Ecto neural progenitor cell (in vitro differentiated cells): ENCODE data around the gene CDH4.

Experiments
- DNase-seq: peaks from one replicate; pipeline ENCODE4 v3.0.0-alpha.2; 2018; ENCODE audit warnings: low spot score

Gene CDH4

DNA sequence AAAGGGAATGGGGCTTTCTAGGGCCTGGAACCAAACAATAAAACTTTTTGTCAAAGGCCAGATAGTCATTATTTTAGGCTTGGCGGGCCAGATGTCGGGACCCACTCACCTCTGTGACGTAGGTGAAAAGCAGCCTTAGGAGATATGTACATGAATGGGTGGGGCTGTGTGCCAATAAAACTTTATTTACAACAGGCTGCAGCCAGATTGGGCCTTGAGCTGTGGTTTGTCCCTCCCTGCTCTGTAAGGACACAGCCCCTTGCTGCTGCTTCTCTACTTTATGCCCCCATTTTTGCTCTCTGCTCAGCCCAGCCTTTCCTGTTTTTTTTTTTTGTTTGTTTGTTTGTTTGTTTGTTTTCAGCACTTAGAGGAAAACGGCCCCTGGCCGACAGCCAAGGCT lies 32.7 kb downstream of the CDH4 start:
- no peak for DNase-seq

GRCh38 chr20:61285152-61285645 lies 33.1 kb downstream of the CDH4 start:
- DNase-seq, result no peak

- no peak for DNase-seq
Measured at GRCh38 chr20:61285691-61286090, 33.6 kb downstream of the CDH4 start.

DNA sequence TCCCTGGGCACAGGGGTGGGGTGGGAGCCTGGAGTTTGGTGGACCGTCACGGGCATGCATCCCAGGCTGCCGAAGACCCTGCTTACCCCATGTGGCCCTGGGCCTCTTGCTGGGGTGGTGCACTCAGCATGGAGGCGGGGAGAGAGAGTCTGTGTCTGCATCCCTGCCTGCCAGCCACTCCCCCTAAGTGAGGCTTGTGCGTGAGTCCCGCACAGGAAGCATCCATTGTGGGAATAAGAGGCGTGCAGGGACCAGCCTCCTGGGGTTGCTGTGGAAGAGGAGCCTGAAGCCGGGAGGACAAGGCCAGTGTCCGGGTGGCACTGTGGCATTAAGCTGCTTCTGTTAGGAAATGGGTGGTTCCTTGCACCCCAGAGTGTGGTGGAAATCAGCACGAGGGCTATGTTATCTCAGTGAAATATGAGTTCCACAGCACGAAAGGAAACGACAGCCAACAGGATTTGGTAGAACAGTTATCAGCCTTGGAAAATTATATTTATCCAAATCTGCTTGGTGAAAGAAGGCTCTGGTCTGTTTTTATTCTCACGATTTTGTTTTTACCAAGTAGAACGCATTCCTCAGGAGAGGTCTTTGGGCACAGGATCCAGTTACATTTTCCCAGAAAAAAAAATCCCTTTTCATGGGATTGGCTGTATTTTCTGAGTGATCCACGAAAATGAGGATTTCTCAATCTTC lies 35.7 kb downstream of the CDH4 start:
- no peak for DNase-seq

GRCh38 chr20:61288331-61288784 lies 36.3 kb downstream of the CDH4 start:
- no peak for DNase-seq

GRCh38 chr20:61289166-61289565 lies 37.1 kb downstream of the CDH4 start:
- no peak for DNase-seq

DNA sequence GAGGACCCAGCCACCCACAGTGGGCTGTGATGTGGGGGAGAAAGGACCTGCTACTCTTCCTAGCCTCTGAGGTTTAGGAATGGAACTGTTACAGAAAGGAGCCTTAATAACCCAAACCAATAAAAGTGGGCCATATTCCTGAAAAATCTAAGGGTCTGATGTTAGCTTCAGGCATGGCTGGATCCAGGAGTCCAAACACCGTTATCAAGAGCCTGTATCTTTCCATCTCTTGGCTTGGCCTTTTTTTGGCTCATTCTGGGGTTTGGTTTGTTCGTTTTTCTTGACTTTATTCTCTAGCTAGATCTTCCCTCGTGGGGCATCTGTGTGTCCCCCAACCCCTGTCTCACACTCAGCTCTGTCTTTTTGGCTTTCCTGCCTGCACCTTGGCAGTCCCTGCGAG lies 38.7 kb downstream of the CDH4 start:
- no peak for DNase-seq

- DNase-seq, result no peak
Measured at GRCh38 chr20:61291166-61291829, 39.2 kb downstream of the CDH4 start.

DNA sequence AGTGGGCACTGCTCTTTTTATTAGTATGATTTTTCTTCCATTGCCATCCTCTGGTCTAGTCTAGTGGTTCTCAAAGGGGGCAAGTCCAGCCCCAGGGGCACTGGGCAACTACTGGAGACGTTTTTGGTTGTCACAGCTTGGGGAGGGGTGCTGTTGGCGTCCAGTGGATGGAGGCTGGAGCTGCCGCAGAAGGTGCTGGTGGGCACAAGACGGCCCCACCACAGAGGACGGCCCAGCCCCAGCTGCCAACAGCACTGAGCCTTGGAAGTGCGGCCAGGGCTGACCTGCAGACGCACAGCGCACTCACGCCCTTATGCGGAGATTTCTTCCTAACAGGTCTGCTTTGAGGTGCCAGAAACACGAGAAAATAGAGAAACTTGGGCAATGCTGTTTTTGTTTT lies 40.3 kb downstream of the CDH4 start:
- no peak for DNase-seq

DNA sequence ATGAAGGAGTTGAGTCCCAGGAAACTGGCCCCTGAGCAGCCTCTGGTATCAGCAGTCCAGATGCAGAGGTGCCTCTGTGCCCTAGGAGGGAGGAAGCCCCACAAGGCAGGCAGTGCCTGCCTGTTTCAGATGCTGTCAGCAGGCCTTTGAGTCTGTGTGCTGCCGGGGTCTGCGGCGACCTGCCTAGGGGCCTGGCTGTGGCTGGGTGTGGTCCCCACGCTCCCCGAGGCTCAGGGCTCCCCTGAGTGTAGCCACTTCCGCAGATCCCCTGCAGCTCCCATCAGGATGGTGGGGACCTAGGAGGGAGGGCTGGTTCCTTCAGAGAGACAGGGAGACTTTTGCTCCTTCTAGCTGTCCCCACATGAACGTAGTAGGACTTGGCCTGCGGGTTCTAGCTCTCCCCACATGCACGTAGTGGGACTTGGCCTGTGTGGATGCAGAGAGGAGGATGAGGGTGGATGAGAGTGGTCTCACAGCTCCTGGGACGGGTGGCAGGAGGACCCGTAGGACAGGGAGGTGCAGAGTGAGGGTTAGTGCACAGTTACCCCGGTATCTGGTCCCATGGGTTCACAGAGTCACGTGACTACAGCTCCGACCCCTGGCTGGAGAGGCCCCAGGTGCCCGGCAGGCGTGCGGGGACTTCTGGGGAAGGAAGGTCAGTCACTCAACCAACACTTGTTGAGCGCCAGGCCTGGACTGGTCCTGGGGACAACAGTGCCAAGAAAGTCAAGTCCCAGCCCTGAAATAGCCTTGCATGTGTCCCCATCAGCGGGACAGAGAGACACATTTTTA lies 41.0 kb downstream of the CDH4 start:
- DNase-seq, result no peak

DNA sequence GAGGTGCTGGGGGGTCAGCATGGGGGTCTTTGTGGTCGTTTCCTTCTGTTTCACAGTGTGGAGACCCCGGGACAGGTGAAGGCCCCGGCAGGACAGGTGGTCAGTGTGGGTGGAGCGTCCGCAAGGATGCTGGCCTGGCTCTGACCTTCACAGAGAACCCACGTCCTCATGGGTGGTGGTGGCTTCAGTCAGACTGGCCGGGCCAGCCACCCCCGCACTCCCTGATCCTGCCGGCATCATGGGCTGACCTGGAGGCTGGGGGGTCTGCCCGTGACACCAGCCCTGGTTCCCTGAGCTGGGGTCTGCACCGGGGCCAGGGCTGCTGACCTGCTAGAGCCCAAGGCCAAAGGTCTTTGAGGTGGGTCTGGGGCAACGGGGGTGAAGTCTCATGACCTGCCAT lies 41.9 kb downstream of the CDH4 start:
- DNase-seq, result no peak

- no peak for DNase-seq
Measured at GRCh38 chr20:61295249-61295648, 43.2 kb downstream of the CDH4 start.

DNA sequence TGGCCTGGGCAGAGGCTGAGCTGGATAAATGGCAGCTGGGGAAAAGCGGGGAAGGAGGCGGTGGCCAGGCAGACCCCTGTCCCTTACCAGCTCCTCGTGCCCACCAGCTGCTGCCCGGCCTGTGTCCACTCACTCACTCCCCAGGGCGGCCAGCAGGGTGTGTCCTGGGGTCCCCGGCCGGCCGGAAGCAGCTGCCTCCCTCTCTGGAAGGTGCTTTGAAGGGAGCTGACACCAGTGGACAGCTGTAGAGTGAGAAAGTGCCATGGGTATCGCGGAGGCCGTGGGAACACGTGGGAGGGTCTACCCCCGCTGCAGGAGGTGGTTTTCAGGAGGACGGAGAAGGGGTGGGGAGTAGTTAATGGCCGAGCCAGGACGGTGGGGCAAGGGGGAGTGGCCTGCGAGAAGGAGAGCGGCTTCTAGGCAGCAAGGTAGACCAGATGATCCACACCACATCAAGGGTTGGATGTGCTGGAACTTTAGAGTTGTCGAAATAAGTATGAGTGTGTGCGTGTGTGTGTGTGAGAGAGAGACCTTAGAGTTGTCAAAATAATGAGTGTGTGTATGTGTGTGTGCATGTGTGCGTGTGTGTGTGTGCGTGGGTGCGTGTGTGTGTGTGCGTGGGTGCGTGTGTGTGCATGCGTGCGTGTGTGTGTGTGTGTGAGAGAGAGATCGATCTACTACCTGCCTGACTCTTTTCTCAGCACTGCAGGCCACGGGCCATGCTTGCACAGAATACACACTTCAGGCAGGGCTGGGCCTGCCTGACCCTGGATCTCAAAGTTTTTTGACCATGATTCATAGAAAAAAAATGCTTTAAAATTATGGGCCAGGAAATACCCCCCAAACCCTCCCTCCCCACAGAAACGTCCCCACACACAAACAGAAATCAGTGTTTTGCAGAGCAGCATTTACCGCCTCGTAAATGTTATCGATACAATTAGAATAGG lies 43.9 kb downstream of the CDH4 start:
- DNase-seq, result no peak

GRCh38 chr20:61296629-61297019 lies 44.6 kb downstream of the CDH4 start:
- DNase-seq, result no peak

GRCh38 chr20:61297491-61297890 lies 45.4 kb downstream of the CDH4 start:
- no peak for DNase-seq

DNA sequence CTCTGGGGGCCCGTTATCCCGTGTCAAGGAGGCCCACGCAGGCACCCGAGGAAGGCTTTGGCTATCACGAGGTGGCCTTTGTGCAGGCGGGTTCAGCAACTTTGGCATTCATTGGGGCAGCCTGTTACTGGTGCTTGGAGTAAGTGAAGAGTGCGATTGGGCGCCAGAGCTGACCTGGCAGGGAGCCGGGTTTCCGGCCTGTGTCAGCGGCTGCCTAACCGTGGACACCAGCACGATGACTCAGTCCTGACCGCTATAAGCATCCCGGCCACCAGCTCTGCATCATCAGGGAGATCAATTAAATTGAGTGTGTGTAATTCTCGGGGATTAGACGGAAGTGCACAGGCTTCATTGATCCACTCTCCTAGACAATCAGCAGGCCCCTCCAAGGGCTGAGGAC lies 45.9 kb downstream of the CDH4 start:
- DNase-seq, result no peak

DNA sequence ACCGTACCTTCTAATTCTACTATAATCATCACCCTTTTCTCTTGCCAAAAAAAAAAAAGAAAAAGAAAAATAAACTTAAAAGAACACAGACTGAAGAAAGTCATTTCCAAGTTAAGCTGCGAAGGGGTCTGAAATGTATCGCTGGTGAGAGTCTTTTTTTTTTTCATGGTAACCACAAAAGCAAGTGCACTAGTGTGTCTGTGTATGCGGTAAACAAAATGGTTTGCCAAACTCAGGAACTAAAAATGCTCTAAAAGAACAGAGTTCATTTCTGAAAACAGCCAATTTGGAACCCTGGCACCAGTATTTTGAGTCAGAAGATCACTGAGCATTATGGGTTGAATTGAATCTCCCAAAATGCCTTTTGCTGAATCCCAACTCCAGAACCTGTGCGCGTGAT lies 46.6 kb downstream of the CDH4 start:
- DNase-seq, result no peak

- DNase-seq, result no peak
Measured at GRCh38 chr20:61299104-61299503, 47.0 kb downstream of the CDH4 start.

- DNase-seq, result no peak
Measured at GRCh38 chr20:61299618-61300017, 47.6 kb downstream of the CDH4 start.

GRCh38 chr20:61300293-61300692 lies 48.2 kb downstream of the CDH4 start:
- no peak for DNase-seq

DNA sequence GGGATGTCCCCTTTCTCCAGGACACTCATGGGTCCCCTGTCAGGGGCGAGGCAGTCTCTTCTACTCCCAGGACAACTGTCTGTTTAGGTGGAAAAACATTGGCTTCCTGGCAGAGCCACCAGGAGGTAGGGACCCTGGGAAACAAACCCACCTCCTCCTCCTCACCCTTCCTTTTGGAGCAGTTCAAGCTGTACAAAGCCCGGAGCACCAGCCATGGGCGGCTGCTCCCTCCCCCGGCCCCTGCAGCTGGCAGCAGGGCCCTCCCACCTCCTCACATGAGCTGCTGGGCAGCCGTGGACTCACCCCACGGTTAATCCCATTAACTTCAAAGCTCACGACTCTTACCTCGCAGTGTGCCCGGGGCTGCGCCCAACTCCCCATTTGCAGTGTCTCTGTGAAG lies 48.6 kb downstream of the CDH4 start:
- no peak for DNase-seq
